ENCODE data around the gene ZNF568. TPM values are rescaled to one million over a fixed set of nuclear protein-coding genes. Genes with fewer than 3 reads are reported as not detected.

ZNF568 gene
- polyA plus RNA-seq, 1 of the 3 experiments (the other 2 are of a cell fraction), result 5.5 TPM

- TF ChIP-seq, protein P1, sequence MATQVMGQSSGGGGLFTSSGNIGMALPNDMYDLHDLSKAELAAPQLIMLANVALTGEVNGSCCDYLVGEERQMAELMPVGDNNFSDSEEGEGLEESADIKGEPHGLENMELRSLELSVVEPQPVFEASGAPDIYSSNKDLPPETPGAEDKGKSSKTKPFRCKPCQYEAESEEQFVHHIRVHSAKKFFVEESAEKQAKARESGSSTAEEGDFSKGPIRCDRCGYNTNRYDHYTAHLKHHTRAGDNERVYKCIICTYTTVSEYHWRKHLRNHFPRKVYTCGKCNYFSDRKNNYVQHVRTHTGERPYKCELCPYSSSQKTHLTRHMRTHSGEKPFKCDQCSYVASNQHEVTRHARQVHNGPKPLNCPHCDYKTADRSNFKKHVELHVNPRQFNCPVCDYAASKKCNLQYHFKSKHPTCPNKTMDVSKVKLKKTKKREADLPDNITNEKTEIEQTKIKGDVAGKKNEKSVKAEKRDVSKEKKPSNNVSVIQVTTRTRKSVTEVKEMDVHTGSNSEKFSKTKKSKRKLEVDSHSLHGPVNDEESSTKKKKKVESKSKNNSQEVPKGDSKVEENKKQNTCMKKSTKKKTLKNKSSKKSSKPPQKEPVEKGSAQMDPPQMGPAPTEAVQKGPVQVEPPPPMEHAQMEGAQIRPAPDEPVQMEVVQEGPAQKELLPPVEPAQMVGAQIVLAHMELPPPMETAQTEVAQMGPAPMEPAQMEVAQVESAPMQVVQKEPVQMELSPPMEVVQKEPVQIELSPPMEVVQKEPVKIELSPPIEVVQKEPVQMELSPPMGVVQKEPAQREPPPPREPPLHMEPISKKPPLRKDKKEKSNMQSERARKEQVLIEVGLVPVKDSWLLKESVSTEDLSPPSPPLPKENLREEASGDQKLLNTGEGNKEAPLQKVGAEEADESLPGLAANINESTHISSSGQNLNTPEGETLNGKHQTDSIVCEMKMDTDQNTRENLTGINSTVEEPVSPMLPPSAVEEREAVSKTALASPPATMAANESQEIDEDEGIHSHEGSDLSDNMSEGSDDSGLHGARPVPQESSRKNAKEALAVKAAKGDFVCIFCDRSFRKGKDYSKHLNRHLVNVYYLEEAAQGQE (IDR thresholded peaks at IDR 0.05; ENCODE audit: low read depth, low read length), result no peak
- peak; percentile 68 for TF ChIP-seq MXI1 (IDR thresholded peaks at IDR 0.05; ENCODE audit: low read depth, low read length)
- TF ChIP-seq NFIC (IDR thresholded peaks at IDR 0.05; ENCODE audit: borderline replicate concordance), result no peak
- no peak for TF ChIP-seq FOXM1 (IDR thresholded peaks at IDR 0.05; ENCODE audit: low read depth)
- TF ChIP-seq TCF12 (IDR thresholded peaks at IDR 0.05), result no peak
- TF ChIP-seq, protein P2, sequence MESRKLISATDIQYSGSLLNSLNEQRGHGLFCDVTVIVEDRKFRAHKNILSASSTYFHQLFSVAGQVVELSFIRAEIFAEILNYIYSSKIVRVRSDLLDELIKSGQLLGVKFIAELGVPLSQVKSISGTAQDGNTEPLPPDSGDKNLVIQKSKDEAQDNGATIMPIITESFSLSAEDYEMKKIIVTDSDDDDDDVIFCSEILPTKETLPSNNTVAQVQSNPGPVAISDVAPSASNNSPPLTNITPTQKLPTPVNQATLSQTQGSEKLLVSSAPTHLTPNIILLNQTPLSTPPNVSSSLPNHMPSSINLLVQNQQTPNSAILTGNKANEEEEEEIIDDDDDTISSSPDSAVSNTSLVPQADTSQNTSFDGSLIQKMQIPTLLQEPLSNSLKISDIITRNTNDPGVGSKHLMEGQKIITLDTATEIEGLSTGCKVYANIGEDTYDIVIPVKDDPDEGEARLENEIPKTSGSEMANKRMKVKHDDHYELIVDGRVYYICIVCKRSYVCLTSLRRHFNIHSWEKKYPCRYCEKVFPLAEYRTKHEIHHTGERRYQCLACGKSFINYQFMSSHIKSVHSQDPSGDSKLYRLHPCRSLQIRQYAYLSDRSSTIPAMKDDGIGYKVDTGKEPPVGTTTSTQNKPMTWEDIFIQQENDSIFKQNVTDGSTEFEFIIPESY (IDR thresholded peaks at IDR 0.05; ENCODE audit: borderline replicate concordance, low read depth), result no peak
- TF ChIP-seq POLR2AphosphoS5 (IDR thresholded peaks at IDR 0.05; ENCODE audit: low read depth, low read length), result no peak
- no peak for TF ChIP-seq CHD2 (IDR thresholded peaks at IDR 0.05; ENCODE audit: low read length, partially characterized antibody)
- peak; percentile 69 for TF ChIP-seq SMC3 (IDR thresholded peaks at IDR 0.05; ENCODE audit: low read depth, low read length)
- TF ChIP-seq, protein P3, sequence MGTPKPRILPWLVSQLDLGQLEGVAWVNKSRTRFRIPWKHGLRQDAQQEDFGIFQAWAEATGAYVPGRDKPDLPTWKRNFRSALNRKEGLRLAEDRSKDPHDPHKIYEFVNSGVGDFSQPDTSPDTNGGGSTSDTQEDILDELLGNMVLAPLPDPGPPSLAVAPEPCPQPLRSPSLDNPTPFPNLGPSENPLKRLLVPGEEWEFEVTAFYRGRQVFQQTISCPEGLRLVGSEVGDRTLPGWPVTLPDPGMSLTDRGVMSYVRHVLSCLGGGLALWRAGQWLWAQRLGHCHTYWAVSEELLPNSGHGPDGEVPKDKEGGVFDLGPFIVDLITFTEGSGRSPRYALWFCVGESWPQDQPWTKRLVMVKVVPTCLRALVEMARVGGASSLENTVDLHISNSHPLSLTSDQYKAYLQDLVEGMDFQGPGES (IDR thresholded peaks at IDR 0.05; ENCODE audit: low read depth, low read length), result no peak
- no peak for TF ChIP-seq EP300 (IDR thresholded peaks at IDR 0.05; ENCODE audit: borderline replicate concordance in 1 of 2, low read depth in 1 of 2, low read length in 1 of 2)
- TF ChIP-seq MAX (IDR thresholded peaks at IDR 0.05; ENCODE audit: low read depth), result peak; percentile 62
- TF ChIP-seq GABPA (IDR thresholded peaks at IDR 0.05; ENCODE audit: low read depth), result peak; percentile 67
- no peak for TF ChIP-seq TEAD4 (IDR thresholded peaks at IDR 0.05; ENCODE audit: borderline replicate concordance, insufficient read depth)
- TF ChIP-seq, protein P4, sequence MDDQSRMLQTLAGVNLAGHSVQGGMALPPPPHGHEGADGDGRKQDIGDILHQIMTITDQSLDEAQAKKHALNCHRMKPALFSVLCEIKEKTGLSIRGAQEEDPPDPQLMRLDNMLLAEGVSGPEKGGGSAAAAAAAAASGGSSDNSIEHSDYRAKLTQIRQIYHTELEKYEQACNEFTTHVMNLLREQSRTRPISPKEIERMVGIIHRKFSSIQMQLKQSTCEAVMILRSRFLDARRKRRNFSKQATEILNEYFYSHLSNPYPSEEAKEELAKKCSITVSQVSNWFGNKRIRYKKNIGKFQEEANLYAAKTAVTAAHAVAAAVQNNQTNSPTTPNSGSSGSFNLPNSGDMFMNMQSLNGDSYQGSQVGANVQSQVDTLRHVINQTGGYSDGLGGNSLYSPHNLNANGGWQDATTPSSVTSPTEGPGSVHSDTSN (IDR thresholded peaks at IDR 0.05), result no peak
- no peak for TF ChIP-seq EZH2phosphoT487 (IDR thresholded peaks at IDR 0.05; ENCODE audit: borderline replicate concordance, low read depth)
- TF ChIP-seq FOXJ3 (CRISPR knock-in tag; IDR thresholded peaks at IDR 0.05), result 0 out of 2 replicates have a peak, but pooled peaks have one; percentile 49
- no peak for TF ChIP-seq TAF1 (IDR thresholded peaks at IDR 0.05; ENCODE audit: borderline replicate concordance, low read depth, low read length)
- TF ChIP-seq NRF1 (IDR thresholded peaks at IDR 0.05; ENCODE audit: low read depth, low read length), result no peak
- TF ChIP-seq ELF1 (IDR thresholded peaks at IDR 0.05), result 0 out of 2 replicates have a peak, but pooled peaks have one; percentile 28
- TF ChIP-seq FOSL2 (IDR thresholded peaks at IDR 0.05; ENCODE audit: borderline replicate concordance, low read depth), result no peak
- TF ChIP-seq, protein P5, sequence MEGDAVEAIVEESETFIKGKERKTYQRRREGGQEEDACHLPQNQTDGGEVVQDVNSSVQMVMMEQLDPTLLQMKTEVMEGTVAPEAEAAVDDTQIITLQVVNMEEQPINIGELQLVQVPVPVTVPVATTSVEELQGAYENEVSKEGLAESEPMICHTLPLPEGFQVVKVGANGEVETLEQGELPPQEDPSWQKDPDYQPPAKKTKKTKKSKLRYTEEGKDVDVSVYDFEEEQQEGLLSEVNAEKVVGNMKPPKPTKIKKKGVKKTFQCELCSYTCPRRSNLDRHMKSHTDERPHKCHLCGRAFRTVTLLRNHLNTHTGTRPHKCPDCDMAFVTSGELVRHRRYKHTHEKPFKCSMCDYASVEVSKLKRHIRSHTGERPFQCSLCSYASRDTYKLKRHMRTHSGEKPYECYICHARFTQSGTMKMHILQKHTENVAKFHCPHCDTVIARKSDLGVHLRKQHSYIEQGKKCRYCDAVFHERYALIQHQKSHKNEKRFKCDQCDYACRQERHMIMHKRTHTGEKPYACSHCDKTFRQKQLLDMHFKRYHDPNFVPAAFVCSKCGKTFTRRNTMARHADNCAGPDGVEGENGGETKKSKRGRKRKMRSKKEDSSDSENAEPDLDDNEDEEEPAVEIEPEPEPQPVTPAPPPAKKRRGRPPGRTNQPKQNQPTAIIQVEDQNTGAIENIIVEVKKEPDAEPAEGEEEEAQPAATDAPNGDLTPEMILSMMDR (IDR thresholded peaks at IDR 0.05), result peak; percentile 56
- no peak for TF ChIP-seq GATA2 (CRISPR knock-in tag; IDR thresholded peaks at IDR 0.05)
Observed at GRCh38 chr19:36973021-36973843, 57.1 kb downstream of the ZNF568 start (continued).

Measured in SK-N-SH (cell line).